H1 (cell line): ENCODE results near the gene GEMIN7. TPM values are rescaled to one million over a fixed set of nuclear protein-coding genes. Genes with fewer than 3 reads are reported as not detected.
A peak's percentile ranks its signal among the peaks of the same experiment; 100 is the strongest.

ENCODE experiments used
- ASH2L ChIP-seq: fragments of 200-600, 300-600 bp; sonication (generic); IDR thresholded peaks from one replicate; pipeline ENCODE4 v1.7.1; 2017; ENCODE audit warnings: low read length
- BACH1 ChIP-seq: IDR thresholded peaks from 2 replicates; pipeline ENCODE4 v1.6.1; 2012; ENCODE audit warnings: low read length, improper control_type of control experiment
- BCL11A ChIP-seq, 2 experiments: IDR thresholded peaks; one replicate each; pipeline ENCODE4 v1.6.1; 2011; ENCODE audit warnings: low read depth in 2 of 2, low read length in 2 of 2, mild to moderate bottlenecking in 2 of 2
- CEBPB ChIP-seq: IDR thresholded peaks from 2 replicates; pipeline ENCODE4 v1.6.1; 2012; ENCODE audit warnings: low read depth, low read length
- CHD1 ChIP-seq: IDR thresholded peaks from 2 replicates; pipeline ENCODE4 v1.6.1; 2012; ENCODE audit warnings: low read depth, low read length, improper control_type of control experiment
- GTF2F1 ChIP-seq: IDR thresholded peaks from 2 replicates; pipeline ENCODE4 v1.6.1; 2012; ENCODE audit warnings: low read depth, low read length, improper control_type of control experiment, borderline replicate concordance
- HDAC6 ChIP-seq: IDR thresholded peaks from one replicate; pipeline ENCODE4 v1.7.1; 2012; ENCODE audit warnings: low read depth, mild to moderate bottlenecking, inconsistent platforms, low read length, moderate library complexity
- POLR2A ChIP-seq, 2 experiments: IDR thresholded peaks; 1 replicate in 1 of 2; 2 replicates in 1 of 2; pipeline ENCODE4 v1.6.1; 2011; ENCODE audit warnings: low read depth in 2 of 2, low read length in 2 of 2, mild to moderate bottlenecking in 2 of 2; ENCODE audit errors: control extremely low read depth in 1 of 2
- RAD21 ChIP-seq, 2 experiments: IDR thresholded peaks in 1 of 2; conservative IDR thresholded peaks in 1 of 2; 2 replicates each; pipeline ENCODE4 v1.6.1; 2011; ENCODE audit warnings: low read depth in 2 of 2, low read length in 2 of 2, improper control_type of control experiment in 1 of 2, inconsistent platforms in 1 of 2, mild to moderate bottlenecking in 1 of 2, moderate library complexity in 1 of 2
- RBBP5 ChIP-seq: IDR thresholded peaks from 2 replicates; pipeline ENCODE4 v1.7.1; 2012; ENCODE audit warnings: low read depth, mild to moderate bottlenecking, inconsistent platforms, low read length, moderate library complexity, borderline replicate concordance
- SAP30 ChIP-seq: fragments of 300-600 bp; sonication (generic); IDR thresholded peaks from 2 replicates; pipeline ENCODE4 v1.7.1; 2012; ENCODE audit warnings: low read length, moderate library complexity, mild to moderate bottlenecking, inconsistent platforms; ENCODE audit not compliant: insufficient read depth, insufficient replicate concordance
- SIN3A ChIP-seq, 2 experiments: IDR thresholded peaks in 1 of 2; conservative IDR thresholded peaks in 1 of 2; 2 replicates each; pipeline ENCODE4 v1.6.1; 2011 to 2012; ENCODE audit warnings: low read length in 2 of 2, improper control_type of control experiment in 1 of 2, low read depth in 1 of 2, mild to moderate bottlenecking in 1 of 2
- SP4 ChIP-seq: IDR thresholded peaks from 2 replicates; pipeline ENCODE4 v1.6.1; 2012; ENCODE audit warnings: low read length, inconsistent platforms
- SUZ12 ChIP-seq: fragments of 200-600 bp; sonication (generic); IDR thresholded peaks from 2 replicates; pipeline ENCODE4 v1.6.1; 2012; ENCODE audit warnings: mild to moderate bottlenecking, inconsistent platforms, low read length, moderate library complexity, mixed read lengths
- TAF1 ChIP-seq: IDR thresholded peaks from 2 replicates; pipeline ENCODE4 v1.6.1; 2011; ENCODE audit warnings: mild to moderate bottlenecking, low read depth, low read length
- TAF7 ChIP-seq: optimal IDR thresholded peaks from 2 replicates; pipeline ENCODE3; 2011; ENCODE audit warnings: low read depth, mild to moderate bottlenecking, inconsistent platforms, low read length, moderate library complexity, borderline replicate concordance
- TBP ChIP-seq: IDR thresholded peaks from 2 replicates; pipeline ENCODE4 v1.6.1; 2011; ENCODE audit warnings: low read depth, low read length, improper control_type of control experiment
- TCF12 ChIP-seq: IDR thresholded peaks from 2 replicates; pipeline ENCODE4 v1.6.1; 2011; ENCODE audit warnings: low read depth, mild to moderate bottlenecking, low read length
- YY1 ChIP-seq: IDR thresholded peaks from 2 replicates; pipeline ENCODE4 v1.6.1; 2011; ENCODE audit warnings: low read depth, mild to moderate bottlenecking, low read length
- ZNF274 ChIP-seq: IDR thresholded peaks from 2 replicates; pipeline ENCODE4 v1.7.0; 2012; ENCODE audit warnings: low read length, borderline replicate concordance; ENCODE audit errors: extremely low read depth
- polyA plus RNA-seq, 7 experiments: library from polyadenylated mRNA; depleted of rRNA in 3 of 7; stranded (reverse) in 5 of 7; unstranded in 2 of 7; fragments of >200 nt in 5 of 7; fragments of 200-250 nt in 2 of 7; gene quantifications; 1 replicate in 5 of 7; 2 replicates in 1 of 7; 4 replicates in 1 of 7; pipeline versions ENCODE4 v1.2.1 to v1.2.3, GENCODE V29; 2011 to 2013; ENCODE audit warnings: missing spikeins in 2 of 7, mixed read lengths in 2 of 7
- total RNA-seq: library from RNA; stranded (reverse); fragmentation: NEBNext Ultra II Directional; extraction: Animal tissue kit (Norgen Biotek cat#: 25700); gene quantifications from 2 replicates; pipeline ENCODE4 v1.2.1, GENCODE V29; 2021
- TF ChIP-seq, protein P1 (sequence below): IDR thresholded peaks from 2 replicates; pipeline ENCODE4 v1.6.1; 2012; ENCODE audit warnings: inconsistent platforms
- TF ChIP-seq, protein P2 (sequence below), 3 experiments: IDR thresholded peaks; 1 replicate in 2 of 3; 2 replicates in 1 of 3; pipeline versions ENCODE4 v1.5.1 to v1.6.1; 2011; ENCODE audit warnings: low read length in 3 of 3, mild to moderate bottlenecking in 3 of 3, inconsistent platforms in 2 of 3, low read depth in 1 of 3, moderate library complexity in 1 of 3; ENCODE audit not compliant: insufficient read depth in 1 of 3; ENCODE audit errors: control extremely low read depth in 1 of 3

GEMIN7 gene
- total and polyA plus RNA-seq, 2 of the 8 experiments (the other 6 are each of a cell fraction or from before 2014, with no cell fraction given) = 48.0 to 91.6 TPM

DNA sequence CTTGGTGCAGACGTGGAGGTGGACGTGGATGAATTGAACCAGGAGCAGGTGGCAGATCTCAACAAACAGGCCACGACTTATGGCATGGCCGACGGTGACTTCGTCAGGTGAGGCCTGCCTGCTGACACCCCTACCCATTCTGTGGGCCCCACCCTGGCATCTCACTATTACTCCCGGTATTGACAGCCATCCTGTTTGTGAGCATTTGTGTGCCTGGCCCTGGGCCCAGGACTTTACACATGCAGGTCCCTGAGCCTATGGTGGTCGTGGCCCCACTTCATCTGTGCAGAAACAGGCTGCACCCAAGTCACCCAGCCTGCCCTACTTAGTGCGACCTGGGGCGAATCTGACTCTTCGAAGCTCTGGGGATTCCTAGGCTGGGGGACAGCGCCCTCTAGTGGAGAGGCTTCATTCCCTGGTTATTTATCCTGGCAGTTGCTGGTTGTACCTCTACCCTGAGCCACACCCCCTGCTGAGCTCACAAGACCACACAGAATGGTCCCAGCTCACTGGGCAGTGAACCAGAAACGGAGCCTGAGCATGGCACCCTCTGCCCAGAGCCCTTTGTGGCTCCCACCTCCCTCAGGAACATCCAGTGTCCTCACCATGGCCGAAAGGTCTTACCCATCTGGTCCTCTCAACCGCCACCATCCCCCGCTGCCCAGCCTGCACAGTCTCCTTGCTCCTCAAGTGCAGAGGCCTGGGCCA, 19.6 kb upstream of the GEMIN7 start (continued):
- TF ChIP-seq SAP30 (no peak), BACH1 (no peak), GTF2F1 (no peak), YY1 (no peak), SUZ12 (no peak), RBBP5 (no peak), ZNF274 (no peak), TAF1 (no peak), SIN3A (conservative IDR thresholded peaks at IDR 0.05 in 1 of 2, IDR thresholded peaks at IDR 0.05 in 1 of 2; ENCODE audit: low read depth in 1 of 2, low read length in 2 of 2) (no peak), TBP (no peak), TAF7 (no peak), ASH2L (no peak), CEBPB (no peak), SP4 (no peak), CHD1 (no peak), BCL11A (IDR thresholded peaks at IDR 0.05; ENCODE audit: low read depth in 2 of 2, low read length in 2 of 2) (no peak), HDAC6 (no peak), TCF12 (no peak), POLR2A (IDR thresholded peaks at IDR 0.05; ENCODE audit: control extremely low read depth in 1 of 2, low read depth in 2 of 2, low read length in 2 of 2) (no peak), RAD21 (IDR thresholded peaks at IDR 0.05 in 1 of 2, conservative IDR thresholded peaks at IDR 0.05 in 1 of 2; ENCODE audit: low read depth in 2 of 2, low read length in 2 of 2) (peak; percentile 86 to 92)
- TF ChIP-seq, protein P1, sequence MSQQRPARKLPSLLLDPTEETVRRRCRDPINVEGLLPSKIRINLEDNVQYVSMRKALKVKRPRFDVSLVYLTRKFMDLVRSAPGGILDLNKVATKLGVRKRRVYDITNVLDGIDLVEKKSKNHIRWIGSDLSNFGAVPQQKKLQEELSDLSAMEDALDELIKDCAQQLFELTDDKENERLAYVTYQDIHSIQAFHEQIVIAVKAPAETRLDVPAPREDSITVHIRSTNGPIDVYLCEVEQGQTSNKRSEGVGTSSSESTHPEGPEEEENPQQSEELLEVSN = no peak
- TF ChIP-seq, protein P2, sequence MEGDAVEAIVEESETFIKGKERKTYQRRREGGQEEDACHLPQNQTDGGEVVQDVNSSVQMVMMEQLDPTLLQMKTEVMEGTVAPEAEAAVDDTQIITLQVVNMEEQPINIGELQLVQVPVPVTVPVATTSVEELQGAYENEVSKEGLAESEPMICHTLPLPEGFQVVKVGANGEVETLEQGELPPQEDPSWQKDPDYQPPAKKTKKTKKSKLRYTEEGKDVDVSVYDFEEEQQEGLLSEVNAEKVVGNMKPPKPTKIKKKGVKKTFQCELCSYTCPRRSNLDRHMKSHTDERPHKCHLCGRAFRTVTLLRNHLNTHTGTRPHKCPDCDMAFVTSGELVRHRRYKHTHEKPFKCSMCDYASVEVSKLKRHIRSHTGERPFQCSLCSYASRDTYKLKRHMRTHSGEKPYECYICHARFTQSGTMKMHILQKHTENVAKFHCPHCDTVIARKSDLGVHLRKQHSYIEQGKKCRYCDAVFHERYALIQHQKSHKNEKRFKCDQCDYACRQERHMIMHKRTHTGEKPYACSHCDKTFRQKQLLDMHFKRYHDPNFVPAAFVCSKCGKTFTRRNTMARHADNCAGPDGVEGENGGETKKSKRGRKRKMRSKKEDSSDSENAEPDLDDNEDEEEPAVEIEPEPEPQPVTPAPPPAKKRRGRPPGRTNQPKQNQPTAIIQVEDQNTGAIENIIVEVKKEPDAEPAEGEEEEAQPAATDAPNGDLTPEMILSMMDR (IDR thresholded peaks at IDR 0.05; ENCODE audit: control extremely low read depth in 1 of 3, insufficient read depth in 1 of 3, low read depth in 1 of 3, low read length in 3 of 3) = peak; percentile 84 to 95 (median 94)
